Neural cell (in vitro differentiated cells): Measurements from ENCODE around the gene BMPR1A. TPM values are rescaled to one million over a fixed set of nuclear protein-coding genes. Genes with fewer than 3 reads are reported as not detected.

Experiments used
- H2AFZ ChIP-seq: fragments of 200-600, 300-800 bp; sonication (generic), shearing (Covaris generic); 2 replicates; pipeline ENCODE4 v1.6.0; 2014; ENCODE audit warnings: low read depth, mild to moderate bottlenecking, antibody characterized with exemption, low read length, moderate library complexity
- H3F3A ChIP-seq: fragments of 200-600 bp; shearing (Covaris generic); 2 replicates; pipeline ENCODE4 v1.6.1; 2016; ENCODE audit warnings: mild to moderate bottlenecking, moderate library complexity, mixed read lengths, antibody characterized with exemption, low read length; ENCODE audit not compliant: insufficient read depth, poor library complexity, severe bottlenecking
- H3K27ac ChIP-seq: fragments of 200-600, 300-800 bp; sonication (generic), shearing (Covaris generic); 2 replicates; pipeline ENCODE4 v1.5.1; 2014; ENCODE audit warnings: mild to moderate bottlenecking, low read length, moderate library complexity
- H3K27me3 ChIP-seq: fragments of 300-800, 200-600 bp; sonication (generic), shearing (Covaris generic); 2 replicates; pipeline ENCODE4 v1.6.0; 2014; ENCODE audit warnings: mild to moderate bottlenecking, low read depth, low read length, moderate library complexity; ENCODE audit not compliant: insufficient read depth
- H3K36me3 ChIP-seq: fragments of 300-800, 200-600 bp; sonication (generic), shearing (Covaris generic); 2 replicates; pipeline ENCODE4 v1.5.1; 2014; ENCODE audit warnings: mild to moderate bottlenecking, antibody characterized with exemption, low read length, moderate library complexity; ENCODE audit not compliant: insufficient read depth
- H3K4me2 ChIP-seq: fragments of 300-800, 200-600 bp; sonication (generic), shearing (Covaris generic); 2 replicates; pipeline ENCODE4 v1.6.0; 2014; ENCODE audit warnings: mild to moderate bottlenecking, low read length
- H3K4me3 ChIP-seq: fragments of 300-800, 200-600 bp; sonication (generic), shearing (Covaris generic); 2 replicates; pipeline ENCODE4 v1.5.1; 2014; ENCODE audit warnings: mild to moderate bottlenecking, low read length, moderate library complexity
- H3K79me2 ChIP-seq: fragments of 200-600 bp; shearing (Covaris generic); replicated peaks from 2 replicates; pipeline ENCODE4 v1.6.0; 2014; ENCODE audit warnings: mild to moderate bottlenecking, low read length, moderate library complexity; ENCODE audit not compliant: insufficient read depth
- H3K9ac ChIP-seq: fragments of 300-800, 200-600 bp; sonication (generic), shearing (Covaris generic); 2 replicates; pipeline ENCODE4 v1.6.1; 2016; ENCODE audit warnings: mild to moderate bottlenecking, low read length, mixed read lengths
- H3K9me2 ChIP-seq: fragments of 200-600 bp; shearing (Covaris generic); 2 replicates; pipeline ENCODE4 v1.6.1; 2016; ENCODE audit warnings: mild to moderate bottlenecking, low read length, mixed read lengths; ENCODE audit not compliant: insufficient read depth
- H3K9me3 ChIP-seq: fragments of 200-600, 300-800 bp; sonication (generic), shearing (Covaris generic); 2 replicates; pipeline ENCODE4 v1.6.1; 2016; ENCODE audit warnings: mild to moderate bottlenecking, mixed run types, low read length, moderate library complexity, mixed read lengths
- H4K20me1 ChIP-seq: fragments of 200-600 bp; shearing (Covaris generic); 2 replicates; pipeline ENCODE4 v1.6.1; 2016; ENCODE audit warnings: mild to moderate bottlenecking, mixed run types; ENCODE audit not compliant: insufficient read depth
- EP300 ChIP-seq: fragments of 450-650 bp; conservative IDR thresholded peaks from 2 replicates; pipeline ENCODE4 v1.6.1; 2014; ENCODE audit warnings: antibody characterized with exemption, mild to moderate bottlenecking, moderate library complexity; ENCODE audit not compliant: poor library complexity, severe bottlenecking
- EZH2 ChIP-seq: fragments of 200-600, 300-800 bp; shearing (Covaris generic), sonication (generic); IDR thresholded peaks from 2 replicates; pipeline ENCODE4 v1.6.1; 2014; ENCODE audit warnings: antibody characterized with exemption, low read length, borderline replicate concordance, mild to moderate bottlenecking; ENCODE audit not compliant: insufficient read depth, poor library complexity, severe bottlenecking
- MXI1 ChIP-seq: fragments of 450-650 bp; conservative IDR thresholded peaks from 2 replicates; pipeline ENCODE4 v1.6.1; 2014; ENCODE audit warnings: antibody characterized with exemption, mild to moderate bottlenecking; ENCODE audit not compliant: poor library complexity, severe bottlenecking
- POLR2AphosphoS5 ChIP-seq: IDR thresholded peaks from 2 replicates; pipeline ENCODE4 v1.6.1; 2012
- RAD21 ChIP-seq: fragments of 450-650 bp; conservative IDR thresholded peaks from 2 replicates; pipeline ENCODE4 v1.6.1; 2014; ENCODE audit warnings: antibody characterized with exemption, mild to moderate bottlenecking, moderate library complexity
- SMC3 ChIP-seq: fragments of 450-650 bp; conservative IDR thresholded peaks from 2 replicates; pipeline ENCODE4 v1.6.1; 2014; ENCODE audit warnings: antibody characterized with exemption, mild to moderate bottlenecking, moderate library complexity; ENCODE audit not compliant: poor library complexity
- TAF1 ChIP-seq: IDR thresholded peaks from 2 replicates; pipeline ENCODE4 v1.6.1; 2012; ENCODE audit warnings: low read depth
- polyA plus RNA-seq: library from polyadenylated mRNA; depleted of rRNA; stranded (reverse); fragments of >200 nt; gene quantifications from 2 replicates; pipeline ENCODE4 v1.2.3, GENCODE V29; 2014
- TF ChIP-seq, protein P1 (sequence below): fragments of 450-650 bp; IDR thresholded peaks from 2 replicates; pipeline ENCODE4 v1.5.1; 2014; ENCODE audit warnings: antibody characterized with exemption, mild to moderate bottlenecking, moderate library complexity; ENCODE audit not compliant: poor library complexity, severe bottlenecking
- TF ChIP-seq, protein P2 (sequence below): IDR thresholded peaks from 2 replicates; pipeline ENCODE4 v1.6.1; 2012; ENCODE audit warnings: borderline replicate concordance

Gene BMPR1A
- polyA plus RNA-seq, 1 donor from 2014 or later = 29.9 TPM

DNA sequence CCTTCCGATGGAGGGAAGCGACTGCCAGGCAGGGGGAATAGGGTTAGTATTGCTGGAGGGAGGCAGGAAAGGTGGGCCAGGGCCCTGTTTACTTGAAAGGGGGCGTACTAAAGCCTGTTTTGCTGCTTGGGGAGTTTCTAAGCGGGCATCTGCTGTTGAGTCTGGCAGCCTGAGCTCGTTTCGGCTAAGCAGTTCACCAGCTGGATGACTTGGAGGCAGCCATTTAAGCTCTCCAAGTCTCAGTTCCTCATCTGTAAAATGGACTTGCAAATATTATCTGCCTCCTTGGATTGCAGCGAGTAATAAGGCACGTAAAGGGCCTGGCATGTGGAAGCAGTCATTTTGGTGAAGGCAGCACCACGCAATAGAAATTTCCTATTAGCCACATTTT, 44.1 kb upstream of the BMPR1A start:
- TF ChIP-seq SMC3 (no peak), EP300 (no peak), POLR2AphosphoS5 (no peak), EZH2 (no peak), RAD21 (no peak), TAF1 (no peak), MXI1 (no peak)
- TF ChIP-seq, protein P1, sequence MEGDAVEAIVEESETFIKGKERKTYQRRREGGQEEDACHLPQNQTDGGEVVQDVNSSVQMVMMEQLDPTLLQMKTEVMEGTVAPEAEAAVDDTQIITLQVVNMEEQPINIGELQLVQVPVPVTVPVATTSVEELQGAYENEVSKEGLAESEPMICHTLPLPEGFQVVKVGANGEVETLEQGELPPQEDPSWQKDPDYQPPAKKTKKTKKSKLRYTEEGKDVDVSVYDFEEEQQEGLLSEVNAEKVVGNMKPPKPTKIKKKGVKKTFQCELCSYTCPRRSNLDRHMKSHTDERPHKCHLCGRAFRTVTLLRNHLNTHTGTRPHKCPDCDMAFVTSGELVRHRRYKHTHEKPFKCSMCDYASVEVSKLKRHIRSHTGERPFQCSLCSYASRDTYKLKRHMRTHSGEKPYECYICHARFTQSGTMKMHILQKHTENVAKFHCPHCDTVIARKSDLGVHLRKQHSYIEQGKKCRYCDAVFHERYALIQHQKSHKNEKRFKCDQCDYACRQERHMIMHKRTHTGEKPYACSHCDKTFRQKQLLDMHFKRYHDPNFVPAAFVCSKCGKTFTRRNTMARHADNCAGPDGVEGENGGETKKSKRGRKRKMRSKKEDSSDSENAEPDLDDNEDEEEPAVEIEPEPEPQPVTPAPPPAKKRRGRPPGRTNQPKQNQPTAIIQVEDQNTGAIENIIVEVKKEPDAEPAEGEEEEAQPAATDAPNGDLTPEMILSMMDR = no peak
- TF ChIP-seq, protein P2, sequence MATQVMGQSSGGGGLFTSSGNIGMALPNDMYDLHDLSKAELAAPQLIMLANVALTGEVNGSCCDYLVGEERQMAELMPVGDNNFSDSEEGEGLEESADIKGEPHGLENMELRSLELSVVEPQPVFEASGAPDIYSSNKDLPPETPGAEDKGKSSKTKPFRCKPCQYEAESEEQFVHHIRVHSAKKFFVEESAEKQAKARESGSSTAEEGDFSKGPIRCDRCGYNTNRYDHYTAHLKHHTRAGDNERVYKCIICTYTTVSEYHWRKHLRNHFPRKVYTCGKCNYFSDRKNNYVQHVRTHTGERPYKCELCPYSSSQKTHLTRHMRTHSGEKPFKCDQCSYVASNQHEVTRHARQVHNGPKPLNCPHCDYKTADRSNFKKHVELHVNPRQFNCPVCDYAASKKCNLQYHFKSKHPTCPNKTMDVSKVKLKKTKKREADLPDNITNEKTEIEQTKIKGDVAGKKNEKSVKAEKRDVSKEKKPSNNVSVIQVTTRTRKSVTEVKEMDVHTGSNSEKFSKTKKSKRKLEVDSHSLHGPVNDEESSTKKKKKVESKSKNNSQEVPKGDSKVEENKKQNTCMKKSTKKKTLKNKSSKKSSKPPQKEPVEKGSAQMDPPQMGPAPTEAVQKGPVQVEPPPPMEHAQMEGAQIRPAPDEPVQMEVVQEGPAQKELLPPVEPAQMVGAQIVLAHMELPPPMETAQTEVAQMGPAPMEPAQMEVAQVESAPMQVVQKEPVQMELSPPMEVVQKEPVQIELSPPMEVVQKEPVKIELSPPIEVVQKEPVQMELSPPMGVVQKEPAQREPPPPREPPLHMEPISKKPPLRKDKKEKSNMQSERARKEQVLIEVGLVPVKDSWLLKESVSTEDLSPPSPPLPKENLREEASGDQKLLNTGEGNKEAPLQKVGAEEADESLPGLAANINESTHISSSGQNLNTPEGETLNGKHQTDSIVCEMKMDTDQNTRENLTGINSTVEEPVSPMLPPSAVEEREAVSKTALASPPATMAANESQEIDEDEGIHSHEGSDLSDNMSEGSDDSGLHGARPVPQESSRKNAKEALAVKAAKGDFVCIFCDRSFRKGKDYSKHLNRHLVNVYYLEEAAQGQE = no peak
- peaks cover 5% of the 10 kb centered on the region for H3K27me3 ChIP-seq
- no peak overlapping the region for H3K4me2 ChIP-seq
- no peaks in the 10 kb centered on the region for H3K36me3 ChIP-seq
- no peak overlapping the region for H2AFZ ChIP-seq
- H3F3A ChIP-seq = no peaks in the 10 kb centered on the region
- peak overlapping the region; percentile 61 for H3K4me3 ChIP-seq
- H3K9me2 ChIP-seq = no peaks in the 10 kb centered on the region
- peak overlapping the region; percentile 61 for H3K9ac ChIP-seq
- H3K27ac ChIP-seq = no peak overlapping the region
- no peaks in the 10 kb centered on the region for H3K9me3 ChIP-seq
- H3K79me2 ChIP-seq = no peaks in the 10 kb centered on the region
- no peaks in the 10 kb centered on the region for H4K20me1 ChIP-seq

DNA sequence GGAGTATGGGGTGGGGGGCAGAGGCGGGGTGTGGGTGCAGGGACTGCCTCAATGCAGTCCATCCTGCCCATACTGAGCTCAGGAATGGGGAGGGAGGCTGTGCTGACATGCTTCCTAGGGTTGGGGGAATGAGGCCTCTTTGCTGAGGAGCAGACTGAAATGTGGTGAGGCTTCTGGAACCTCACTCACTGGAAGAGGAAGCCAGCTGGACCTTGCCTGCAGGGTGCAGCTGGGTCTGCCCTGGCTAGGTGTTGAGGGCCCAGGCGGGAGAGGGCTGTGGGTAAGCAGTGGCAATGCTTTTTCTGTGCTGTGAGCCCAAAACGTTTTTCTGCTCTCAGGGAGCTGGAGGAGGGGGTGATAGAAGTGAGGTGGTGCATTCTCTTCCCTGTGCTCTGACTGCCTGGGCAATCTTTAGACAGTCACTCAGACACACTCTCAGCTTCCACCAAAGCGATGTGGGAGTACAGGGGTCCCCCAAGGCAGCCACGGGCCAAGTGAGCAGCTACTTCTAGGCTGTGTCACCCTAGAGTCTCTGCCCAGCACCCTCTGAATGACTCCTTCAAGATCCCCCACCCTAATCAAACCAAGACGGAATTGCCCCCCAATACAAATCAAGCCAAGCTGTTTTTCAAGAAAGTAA, 41.1 kb upstream of the BMPR1A start:
- no peak overlapping the region for H2AFZ ChIP-seq
- no peaks in the 10 kb centered on the region for H3K79me2 ChIP-seq

More for the DNA sequence above, 41.1 kb upstream of the BMPR1A start:
- no peaks in the 10 kb centered on the region for H3K9me3 ChIP-seq
- H3K9ac ChIP-seq = no peak overlapping the region
- TF ChIP-seq TAF1 (no peak), RAD21 (no peak), MXI1 (no peak), POLR2AphosphoS5 (no peak), EP300 (no peak), SMC3 (no peak), EZH2 (no peak)
- TF ChIP-seq, protein P2 = no peak
- TF ChIP-seq, protein P1 = no peak
- H3K27ac ChIP-seq = no peak overlapping the region
- no peak overlapping the region for H3K4me2 ChIP-seq
- H3K4me3 ChIP-seq = no peak overlapping the region
- H3K27me3 ChIP-seq = peaks cover 5% of the 10 kb centered on the region
- H4K20me1 ChIP-seq = no peaks in the 10 kb centered on the region
- H3K36me3 ChIP-seq = no peaks in the 10 kb centered on the region
- H3K9me2 ChIP-seq = no peaks in the 10 kb centered on the region
- no peaks in the 10 kb centered on the region for H3F3A ChIP-seq
